HUES64 (cell line): ENCODE results near the gene NKAIN2.
"Not testable (repeated sequence)": the region's sequence is repeated elsewhere in the genome, so short reads cannot be mapped to it uniquely, and the experiment has no call there.

Experiments
- H3K27ac ChIP-seq: 2 replicates; pipeline ENCODE4 v1.7.0; 2013; ENCODE audit warnings: low read depth, low read length, inconsistent platforms
- H3K27me3 ChIP-seq: 2 replicates; pipeline ENCODE4 v1.6.1; 2013; ENCODE audit warnings: mild to moderate bottlenecking, low read length; ENCODE audit not compliant: insufficient read depth
- H3K36me3 ChIP-seq: 2 replicates; pipeline ENCODE4 v1.6.1; 2013; ENCODE audit warnings: mild to moderate bottlenecking, low read length; ENCODE audit not compliant: insufficient read depth
- H3K4me1 ChIP-seq: 2 replicates; pipeline ENCODE4 v1.6.1; 2013; ENCODE audit warnings: mild to moderate bottlenecking, low read length, moderate library complexity; ENCODE audit not compliant: insufficient read depth
- H3K4me3 ChIP-seq: 2 replicates; pipeline ENCODE4 v1.5.1; 2013; ENCODE audit warnings: mild to moderate bottlenecking, low read length, moderate library complexity
- H3K9ac ChIP-seq: 2 replicates; pipeline ENCODE4 v1.6.1; 2013; ENCODE audit warnings: mild to moderate bottlenecking, low read depth, low read length
- H3K9me3 ChIP-seq: 2 replicates; pipeline ENCODE4 v1.6.1; 2013; ENCODE audit warnings: low read depth, low read length; ENCODE audit not compliant: insufficient read depth
- WGBS: fragments of 150-250, 120-280 bp; methylation state at CpG from one replicate; pipeline ENCODE4 v1.1.7; 2013; ENCODE audit warnings: missing lambda C conversion rate; 5-methylcytosine and 5-hydroxymethylcytosine counted together

NKAIN2 gene

GRCh38 chr6:124441450-124441849 is 637.8 kb downstream of the NKAIN2 start:
- H3K4me3 ChIP-seq, result no peak overlapping the region
- 95% methylated on average over 2 of the region's 3 CpGs for WGBS
- no peaks in the 10 kb centered on the region for H3K36me3 ChIP-seq
- H3K27me3 ChIP-seq, result no peaks in the 10 kb centered on the region
- H3K27ac ChIP-seq, result no peak overlapping the region
- no peaks in the 10 kb centered on the region for H3K4me1 ChIP-seq
- H3K9me3 ChIP-seq, result no peaks in the 10 kb centered on the region
- no peak overlapping the region for H3K9ac ChIP-seq

GRCh38 chr6:124443541-124443940 is 639.9 kb downstream of the NKAIN2 start:
- H3K4me1 ChIP-seq, result no peaks in the 10 kb centered on the region
- H3K36me3 ChIP-seq, result no peaks in the 10 kb centered on the region
- H3K4me3 ChIP-seq, result no peak overlapping the region
- H3K9me3 ChIP-seq, result no peaks in the 10 kb centered on the region
- no peaks in the 10 kb centered on the region for H3K27me3 ChIP-seq
- WGBS, result 92% methylated on average over 2 of the region's 2 CpGs
- no peak overlapping the region for H3K27ac ChIP-seq
- H3K9ac ChIP-seq, result no peak overlapping the region

DNA sequence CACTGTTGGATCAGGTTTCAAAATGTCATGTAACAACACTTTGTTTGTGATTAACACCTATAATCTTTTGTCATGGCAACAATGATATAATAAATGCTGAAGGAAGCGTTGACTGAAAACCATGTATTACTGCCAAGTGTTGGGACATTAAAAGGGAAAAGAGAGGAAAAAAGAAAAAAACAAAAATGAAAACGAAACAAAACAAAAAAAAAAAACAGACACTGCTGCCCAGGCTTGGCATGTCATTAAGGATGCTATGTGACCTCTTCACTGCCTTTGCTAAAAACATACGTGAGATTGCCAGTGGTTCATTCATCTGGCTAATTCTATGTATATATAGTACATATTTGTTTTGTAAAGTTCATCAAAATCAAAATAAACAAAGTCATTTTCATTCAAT is 641.9 kb downstream of the NKAIN2 start:
- 96% methylated on average over 2 of the region's 3 CpGs for WGBS
- no peak overlapping the region for H3K4me3 ChIP-seq
- H3K9ac ChIP-seq, result no peak overlapping the region
- H3K27ac ChIP-seq, result no peak overlapping the region
- H3K4me1 ChIP-seq, result no peaks in the 10 kb centered on the region
- H3K36me3 ChIP-seq, result no peaks in the 10 kb centered on the region
- no peaks in the 10 kb centered on the region for H3K27me3 ChIP-seq
- no peaks in the 10 kb centered on the region for H3K9me3 ChIP-seq

- no peaks in the 10 kb centered on the region for H3K27me3 ChIP-seq
- H3K36me3 ChIP-seq, result no peaks in the 10 kb centered on the region
- H3K9ac ChIP-seq, result no peak overlapping the region
- no peaks in the 10 kb centered on the region for H3K4me1 ChIP-seq
- 68% methylated on average over 2 of the region's 3 CpGs for whole genome bisulfite sequencing
- H3K27ac ChIP-seq, result no peak overlapping the region
- no peaks in the 10 kb centered on the region for H3K9me3 ChIP-seq
- no peak overlapping the region for H3K4me3 ChIP-seq
These were observed 643.3 kb downstream of the NKAIN2 start for GRCh38 chr6:124446961-124447360.

- no peak overlapping the region for H3K9ac ChIP-seq
- no peaks in the 10 kb centered on the region for H3K27me3 ChIP-seq
- H3K36me3 ChIP-seq, result no peaks in the 10 kb centered on the region
- H3K27ac ChIP-seq, result no peak overlapping the region
- no peaks in the 10 kb centered on the region for H3K4me1 ChIP-seq
- no peak overlapping the region for H3K4me3 ChIP-seq
- WGBS, result 87% methylated on average over 1 of the region's 2 CpGs
- H3K9me3 ChIP-seq, result no peaks in the 10 kb centered on the region
These were observed 655.6 kb downstream of the NKAIN2 start for GRCh38 chr6:124459268-124459667.

DNA sequence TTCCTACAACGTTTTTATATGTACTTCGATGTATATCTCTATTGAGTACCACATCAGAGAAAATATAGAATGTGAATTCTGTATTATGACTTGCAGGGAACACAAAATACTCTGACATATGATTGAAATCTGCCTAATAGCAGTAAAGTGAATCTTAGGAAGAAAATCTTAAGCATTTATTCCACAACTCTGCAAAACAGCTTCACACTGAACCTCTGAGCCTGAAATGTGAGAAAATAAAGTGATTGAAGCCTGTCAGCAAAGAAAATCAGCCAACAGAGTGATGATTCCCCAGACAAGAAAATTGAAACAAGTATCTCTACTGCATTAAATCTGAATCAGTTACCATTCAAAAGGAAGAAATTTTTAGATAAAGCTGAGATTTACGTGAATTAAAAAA is 659.1 kb downstream of the NKAIN2 start:
- no peaks in the 10 kb centered on the region for H3K27me3 ChIP-seq
- no peak overlapping the region for H3K4me3 ChIP-seq
- no peaks in the 10 kb centered on the region for H3K36me3 ChIP-seq
- no peak overlapping the region for H3K9ac ChIP-seq
- H3K27ac ChIP-seq, result no peak overlapping the region
- WGBS, result no CpG with 5 or more reads among the region's 3 CpGs
- H3K4me1 ChIP-seq, result no peaks in the 10 kb centered on the region
- no peaks in the 10 kb centered on the region for H3K9me3 ChIP-seq

- Histone ChIP-seq H3K4me3 (no peak overlapping the region), H3K9me3 (no peaks in the 10 kb centered on the region), H3K4me1 (no peaks in the 10 kb centered on the region), H3K27ac (no peak overlapping the region), H3K36me3 (no peaks in the 10 kb centered on the region), H3K9ac (no peak overlapping the region), H3K27me3 (no peaks in the 10 kb centered on the region)
- 97% methylated on average over 3 of the region's 3 CpGs for WGBS
These were observed 659.6 kb downstream of the NKAIN2 start for GRCh38 chr6:124463271-124463670.

DNA sequence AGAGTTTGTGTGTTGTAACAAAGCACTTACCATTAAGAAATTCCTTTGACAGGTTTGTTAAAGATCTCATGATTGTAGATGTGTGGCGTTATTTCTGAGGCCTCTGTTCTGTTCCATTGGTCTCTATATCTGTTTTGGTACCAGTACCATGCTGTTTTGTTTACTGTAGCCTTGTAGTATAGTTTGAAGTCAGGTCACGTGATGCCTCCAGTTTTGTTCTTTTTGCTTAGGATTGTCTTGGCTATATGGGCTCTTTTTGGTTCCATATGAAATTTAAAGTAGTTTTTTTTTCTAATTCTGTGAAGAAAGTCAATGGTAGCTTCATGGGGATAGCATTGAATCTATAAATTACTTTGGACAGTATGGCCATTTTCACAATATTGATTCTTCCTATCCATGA is 660.9 kb downstream of the NKAIN2 start:
- H3K27ac ChIP-seq, H3K36me3 ChIP-seq, H3K4me3 ChIP-seq, H3K9ac ChIP-seq, H3K9me3 ChIP-seq, H3K27me3 ChIP-seq, H3K4me1 ChIP-seq: not testable (repeated sequence)
- 94% methylated on average over 2 of the region's 2 CpGs for WGBS

DNA sequence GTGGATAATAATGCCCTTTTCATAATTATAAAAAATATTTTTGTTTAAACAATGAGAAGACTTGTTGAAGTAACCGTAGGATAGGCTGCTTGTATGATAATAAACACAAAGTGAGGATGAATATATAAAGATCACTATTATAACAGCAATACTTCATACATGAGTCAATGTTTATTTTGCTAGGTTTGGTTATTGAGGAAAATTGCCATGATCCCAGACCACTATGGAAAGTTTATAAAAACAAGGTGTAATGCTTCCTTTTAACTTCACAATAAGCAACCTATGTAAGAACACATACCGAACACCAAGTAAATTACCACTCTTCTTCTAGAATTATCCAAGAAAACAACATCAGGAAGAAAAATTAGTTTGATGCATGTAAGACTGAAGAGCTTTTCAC is 663.3 kb downstream of the NKAIN2 start:
- Histone ChIP-seq H3K4me3 (no peak overlapping the region), H3K27ac (no peak overlapping the region), H3K9me3 (no peaks in the 10 kb centered on the region), H3K27me3 (no peaks in the 10 kb centered on the region), H3K9ac (no peak overlapping the region), H3K36me3 (no peaks in the 10 kb centered on the region), H3K4me1 (no peaks in the 10 kb centered on the region)
- WGBS, result 100% methylated on average over 1 of the region's 2 CpGs

GRCh38 chr6:124467366-124467765 is 663.7 kb downstream of the NKAIN2 start:
- no peaks in the 10 kb centered on the region for H3K9me3 ChIP-seq
- H3K9ac ChIP-seq, result no peak overlapping the region
- no peaks in the 10 kb centered on the region; the same call in 1 of the 2 replicates for H3K4me1 ChIP-seq
- no peaks in the 10 kb centered on the region for H3K27me3 ChIP-seq
- no peaks in the 10 kb centered on the region for H3K36me3 ChIP-seq
- no peak overlapping the region for H3K27ac ChIP-seq
- H3K4me3 ChIP-seq, result no peak overlapping the region
- no CpG with 5 or more reads among the region's 1 CpG for WGBS

GRCh38 chr6:124470803-124471202 is 667.1 kb downstream of the NKAIN2 start:
- H3K9ac ChIP-seq, result no peak overlapping the region
- H3K36me3 ChIP-seq, result no peaks in the 10 kb centered on the region
- H3K27me3 ChIP-seq, result no peaks in the 10 kb centered on the region
- H3K4me1 ChIP-seq, result no peaks in the 10 kb centered on the region; the same call in 1 of the 2 replicates
- H3K4me3 ChIP-seq, result no peak overlapping the region
- H3K9me3 ChIP-seq, result no peaks in the 10 kb centered on the region
- H3K27ac ChIP-seq, result no peak overlapping the region

- H3K4me3 ChIP-seq, result no peak overlapping the region
- H3K4me1 ChIP-seq, result no peaks in the 10 kb centered on the region; the same call in 1 of the 2 replicates
- H3K9me3 ChIP-seq, result no peaks in the 10 kb centered on the region
- H3K27me3 ChIP-seq, result no peaks in the 10 kb centered on the region
- H3K9ac ChIP-seq, result no peak overlapping the region
- no peaks in the 10 kb centered on the region for H3K36me3 ChIP-seq
- H3K27ac ChIP-seq, result no peak overlapping the region
- 94% methylated on average over 1 of the region's 1 CpG for WGBS
These were observed 671.5 kb downstream of the NKAIN2 start for GRCh38 chr6:124475176-124475575.
